Right atrium auricular region (tissue), 2 donors: ENCODE data around the gene PRKAA2. TPM values are rescaled to one million over a fixed set of nuclear protein-coding genes. Genes with fewer than 3 reads are reported as not detected.

ENCODE experiments used
- total RNA-seq, 2 donors: library from RNA; depleted of rRNA; stranded (reverse); fragments of >200 nt; gene quantifications; one replicate each; pipeline ENCODE4 v1.1.0, GENCODE V29; 2016

Gene PRKAA2
- total RNA-seq, 2 donors from 2014 or later = 98.7 to 99.4 TPM

Other genes starting within 250 kb of the PRKAA2 start
- gene PLPP3, start 65.8 kb upstream of the PRKAA2 start, total RNA-seq = 10 to 100 TPM; 83.1 to 94.1 TPM
- gene FYB2, start 174.1 kb downstream of the PRKAA2 start, total RNA-seq = under 1 TPM; 0.39 to 0.70 TPM
- not detected for gene C8A, start 209.5 kb downstream of the PRKAA2 start, total RNA-seq